B cell (primary cell): ENCODE measurements around the gene DRC7.

Source experiments
- EZH2 ChIP-seq: IDR thresholded peaks from 2 replicates; pipeline ENCODE4 v1.6.1; 2012; ENCODE audit warnings: borderline replicate concordance, low read depth, mild to moderate bottlenecking, moderate library complexity, low read length; ENCODE audit not compliant: insufficient read depth, poor library complexity, severe bottlenecking
- TF ChIP-seq, protein P1 (sequence below): fragments of 200-600 bp; IDR thresholded peaks from one replicate; pipeline ENCODE4 v1.8.0; 2022; ENCODE audit warnings: antibody characterized with exemption, mild to moderate bottlenecking

GRCh38 chr16:57661936-57662906, 32.4 kb upstream of the DRC7 start:
- TF ChIP-seq, protein P1, sequence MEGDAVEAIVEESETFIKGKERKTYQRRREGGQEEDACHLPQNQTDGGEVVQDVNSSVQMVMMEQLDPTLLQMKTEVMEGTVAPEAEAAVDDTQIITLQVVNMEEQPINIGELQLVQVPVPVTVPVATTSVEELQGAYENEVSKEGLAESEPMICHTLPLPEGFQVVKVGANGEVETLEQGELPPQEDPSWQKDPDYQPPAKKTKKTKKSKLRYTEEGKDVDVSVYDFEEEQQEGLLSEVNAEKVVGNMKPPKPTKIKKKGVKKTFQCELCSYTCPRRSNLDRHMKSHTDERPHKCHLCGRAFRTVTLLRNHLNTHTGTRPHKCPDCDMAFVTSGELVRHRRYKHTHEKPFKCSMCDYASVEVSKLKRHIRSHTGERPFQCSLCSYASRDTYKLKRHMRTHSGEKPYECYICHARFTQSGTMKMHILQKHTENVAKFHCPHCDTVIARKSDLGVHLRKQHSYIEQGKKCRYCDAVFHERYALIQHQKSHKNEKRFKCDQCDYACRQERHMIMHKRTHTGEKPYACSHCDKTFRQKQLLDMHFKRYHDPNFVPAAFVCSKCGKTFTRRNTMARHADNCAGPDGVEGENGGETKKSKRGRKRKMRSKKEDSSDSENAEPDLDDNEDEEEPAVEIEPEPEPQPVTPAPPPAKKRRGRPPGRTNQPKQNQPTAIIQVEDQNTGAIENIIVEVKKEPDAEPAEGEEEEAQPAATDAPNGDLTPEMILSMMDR: no peak
- TF ChIP-seq EZH2: no peak
